NB4 (cell line): Measurements from ENCODE around the gene CDH9.

Source experiments
- DNase-seq: peaks from one replicate; pipeline ENCODE4 v3.0.0; 2010; ENCODE audit warnings: low read depth
- H3K4me3 ChIP-seq: one replicate; pipeline ENCODE4 v1.5.1; 2011; ENCODE audit warnings: mild to moderate bottlenecking, low read depth, low read length, moderate library complexity
- CTCF ChIP-seq: IDR thresholded peaks from one replicate; pipeline ENCODE4 v1.5.1; 2012; ENCODE audit warnings: low read depth, low read length
- MYC ChIP-seq: IDR thresholded peaks from 2 replicates; pipeline ENCODE4 v1.6.1; 2011; ENCODE audit warnings: low read depth, low read length
- POLR2A ChIP-seq: IDR thresholded peaks from 2 replicates; pipeline ENCODE4 v1.6.1; 2011; ENCODE audit warnings: mild to moderate bottlenecking; ENCODE audit not compliant: insufficient read length; ENCODE audit errors: extremely low read depth
- TF ChIP-seq, protein P1 (sequence below): IDR thresholded peaks from 2 replicates; pipeline ENCODE4 v1.6.1; 2011; ENCODE audit warnings: low read depth, low read length

CDH9 gene

GRCh38 chr5:27020973-27021372 lies 17.4 kb downstream of the CDH9 start:
- H3K4me3 ChIP-seq: no peak overlapping the region
- TF ChIP-seq, protein P1, sequence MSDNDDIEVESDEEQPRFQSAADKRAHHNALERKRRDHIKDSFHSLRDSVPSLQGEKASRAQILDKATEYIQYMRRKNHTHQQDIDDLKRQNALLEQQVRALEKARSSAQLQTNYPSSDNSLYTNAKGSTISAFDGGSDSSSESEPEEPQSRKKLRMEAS: 0 out of 2 replicates have a peak, but pooled peaks have one; percentile 8
- TF ChIP-seq CTCF: no peak
- peak; percentile 37 for DNase-seq

DNA sequence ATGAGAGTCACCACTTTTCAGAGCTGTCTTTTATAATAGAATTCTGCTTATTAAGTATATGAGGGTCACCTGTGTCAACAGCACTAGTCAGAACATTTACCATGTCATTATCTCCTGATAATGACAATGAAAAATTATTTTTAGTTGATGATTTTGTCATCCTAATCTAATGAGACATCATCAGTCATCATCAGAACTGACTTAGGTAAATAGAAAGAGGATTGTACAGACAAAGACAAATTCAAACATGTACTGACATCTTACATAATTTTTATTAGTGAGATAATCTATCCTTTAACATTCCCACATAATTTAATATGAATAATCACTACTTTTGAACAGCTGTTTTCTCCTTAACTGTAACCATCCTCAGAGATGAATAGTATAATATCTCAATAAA lies 22.6 kb downstream of the CDH9 start:
- no peak for DNase-seq
- no peak overlapping the region for H3K4me3 ChIP-seq
- no peak for TF ChIP-seq CTCF
- TF ChIP-seq, protein P1: no peak
- TF ChIP-seq POLR2A: no peak
- no peak for TF ChIP-seq MYC

DNA sequence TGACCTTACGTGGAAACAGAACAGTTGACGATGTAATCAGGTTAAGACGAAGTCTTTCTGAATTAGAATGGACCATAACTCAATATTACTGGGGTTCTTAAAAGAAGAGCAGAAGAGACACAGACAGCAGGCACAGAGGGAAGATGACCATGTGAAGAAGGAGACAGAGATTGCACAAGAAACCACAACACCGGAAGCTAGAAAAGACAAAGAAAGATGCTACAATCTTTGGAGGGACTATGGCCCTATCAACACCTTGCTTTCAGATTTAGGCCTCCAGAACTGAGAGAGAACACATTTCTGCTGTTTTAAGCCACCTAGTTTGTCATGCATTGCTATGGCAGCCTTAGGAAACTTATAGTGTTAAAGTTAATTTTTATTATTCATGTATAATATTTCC lies 27.1 kb downstream of the CDH9 start:
- DNase-seq: peak; percentile 37
- TF ChIP-seq CTCF (no peak), POLR2A (no peak), MYC (peak; percentile 56; the same call in 1 of the 2 replicates)
- TF ChIP-seq, protein P1: peak; percentile 49; the same call in 1 of the 2 replicates
- no peak overlapping the region for H3K4me3 ChIP-seq

GRCh38 chr5:27010646-27011045 lies 27.7 kb downstream of the CDH9 start:
- TF ChIP-seq, protein P1: no peak
- no peak for TF ChIP-seq POLR2A
- TF ChIP-seq CTCF: no peak
- TF ChIP-seq MYC: no peak
- H3K4me3 ChIP-seq: no peak overlapping the region
- no peak for DNase-seq

- no peak for TF ChIP-seq CTCF
- no peak for TF ChIP-seq MYC
- TF ChIP-seq, protein P1: no peak
- no peak for TF ChIP-seq POLR2A
- DNase-seq: no peak
Measured at GRCh38 chr5:27009540-27009915, 28.9 kb downstream of the CDH9 start.

More at GRCh38 chr5:27009540-27009915, 28.9 kb downstream of the CDH9 start:
- no peak overlapping the region for H3K4me3 ChIP-seq
